ENCODE measurements around the gene PPP6R2. TPM values are rescaled to one million over a fixed set of nuclear protein-coding genes. Genes with fewer than 3 reads are reported as not detected.

The PPP6R2 gene
- total and polyA plus RNA-seq, 2 of the 8 experiments (the other 6 are each of a cell fraction or from before 2014, with no cell fraction given): 25.0 to 32.2 TPM

- Histone ChIP-seq H3K9ac (replicated peaks in 1 of 4; ENCODE audit: extremely low read depth in 1 of 4, low read depth in 3 of 4, low read length in 3 of 4) (no peak overlapping the region), H3K4me2 (ENCODE audit: insufficient read depth in 1 of 2, low read depth in 2 of 2, low read length in 2 of 2) (no peak overlapping the region), H3K79me1 (ENCODE audit: low read depth, low read length) (no peaks in the 10 kb centered on the region), H4K8ac (ENCODE audit: extremely low read depth, insufficient read depth, low read length) (no peak overlapping the region), H3K4ac (replicated peaks; ENCODE audit: insufficient read length, low read depth, low read length) (no peak overlapping the region), H2BK120ac (replicated peaks; ENCODE audit: low read depth, low read length) (no peak overlapping the region), H3K36me3 (ENCODE audit: control insufficient read depth in 2 of 4, insufficient read depth in 4 of 4, low read length in 3 of 4) (peaks cover 26 to 83% (median 51%) of the 10 kb centered on the region in 4 experiments), H4K5ac (ENCODE audit: insufficient read length, low read depth, low read length) (no peak overlapping the region), H3K23ac (ENCODE audit: insufficient read length) (no peak overlapping the region), H2AK5ac (ENCODE audit: low read depth, low read length) (no peak overlapping the region), H4K20me1 (replicated peaks in 1 of 2; ENCODE audit: control insufficient read depth in 1 of 2, insufficient read depth in 2 of 2, low read length in 2 of 2) (peaks cover 9 to 26% of the 10 kb centered on the region in 2 experiments), H3K79me2 (ENCODE audit: control insufficient read depth in 1 of 2, insufficient read depth in 2 of 2, low read length in 2 of 2) (no peaks in the 10 kb centered on the region), H2BK15ac (ENCODE audit: low read length) (no peak overlapping the region), H3K27ac (ENCODE audit: low read depth, low read length) (no peak overlapping the region), H2BK5ac (ENCODE audit: low read depth, low read length) (no peak overlapping the region), H3K18ac (ENCODE audit: extremely low read depth, low read length) (no peak overlapping the region), H3K23me2 (ENCODE audit: low read depth, low read length) (no peaks in the 10 kb centered on the region; the same call in 1 of the 2 replicates), H3K56ac (replicated peaks; ENCODE audit: insufficient read length, low read depth, low read length) (no peak overlapping the region), H3K14ac (ENCODE audit: insufficient read length) (no peak overlapping the region), H4K91ac (replicated peaks; ENCODE audit: insufficient read length, low read length) (no peak overlapping the region), H3K4me1 (replicated peaks in 1 of 4; ENCODE audit: control insufficient read depth in 3 of 4, insufficient read depth in 4 of 4, low read length in 3 of 4) (no peaks in the 10 kb centered on the region), H3K9me3 (ENCODE audit: insufficient read depth in 2 of 2, low read depth in 1 of 2, low read length in 1 of 2) (no peaks in the 10 kb centered on the region), H2BK20ac (ENCODE audit: low read length) (no peak overlapping the region), H3K4me3 (ENCODE audit: extremely low read depth in 1 of 4, insufficient read depth in 2 of 4, low read depth in 3 of 4, low read length in 4 of 4) (no peak overlapping the region), H2BK12ac (ENCODE audit: low read depth, low read length) (no peak overlapping the region), H2AFZ (ENCODE audit: low read length) (no peak overlapping the region), H3K27me3 (replicated peaks in 1 of 4; ENCODE audit: control insufficient read depth in 3 of 4, extremely low read depth in 1 of 4, insufficient read depth in 3 of 4, low read length in 3 of 4) (no peaks in the 10 kb centered on the region; a peak in 1 of 7 replicates)
- FAIRE-seq: no peak
- 96% methylated on average over 16 of the region's 30 CpGs; no CpG with 5 or more reads in 1 of the 2 experiments for WGBS, 2 experiments (ENCODE audit: extremely low coverage in 1 of 2, insufficient coverage in 1 of 2, insufficient read length in 1 of 2, insufficient replicate concordance in 2 of 2, low coverage in 1 of 2, low lambda C conversion rate in 2 of 2, missing lambda C conversion rate in 1 of 2)
- ChIA-PET POLR2A (ENCODE audit: partially characterized antibody) (interaction anchor here (1.2 kb wide), 1 partner anchor 12 kb away, joined by 3 read pairs; no protein-coding TSS in a partner anchor), CTCF (ENCODE audit: partially characterized antibody) (interaction anchor here (0.7 to 1.2 kb wide), 5 partner anchors 11 to 159 kb away, joined by 3 to 4 read pairs (median 3); no protein-coding TSS in a partner anchor)
- no peak for DNase-seq (ENCODE audit: low read depth in 1 of 2, low spot score in 2 of 2)
- TF ChIP-seq NANOG (IDR thresholded peaks at IDR 0.05; ENCODE audit: insufficient read depth, low read depth, low read length, poor library complexity, severe bottlenecking): no peak
- no peak for TF ChIP-seq CBX8 (IDR thresholded peaks at IDR 0.05; ENCODE audit: borderline replicate concordance, low read depth, low read length)
- TF ChIP-seq USF2 (IDR thresholded peaks at IDR 0.05; ENCODE audit: low read length): no peak
- no peak for TF ChIP-seq POU5F1 (IDR thresholded peaks at IDR 0.05; ENCODE audit: low read depth, low read length)
- TF ChIP-seq SUZ12 (IDR thresholded peaks at IDR 0.05; ENCODE audit: low read length): no peak
- TF ChIP-seq TCF12 (IDR thresholded peaks at IDR 0.05; ENCODE audit: low read depth, low read length): no peak
- no peak for TF ChIP-seq TAF7 (optimal IDR thresholded peaks at IDR 0.05; ENCODE audit: borderline replicate concordance, low read depth, low read length)
- TF ChIP-seq TAF1 (IDR thresholded peaks at IDR 0.05; ENCODE audit: low read depth, low read length): no peak
- TF ChIP-seq HDAC6 (IDR thresholded peaks at IDR 0.05; ENCODE audit: low read depth, low read length): no peak
Measured at GRCh38 chr22:50461979-50462540, 118.9 kb downstream of the PPP6R2 start.
